ENCODE data around the gene TRAPPC13. TPM values are rescaled to one million over a fixed set of nuclear protein-coding genes. Genes with fewer than 3 reads are reported as not detected.

TRAPPC13 gene
- total and polyA plus RNA-seq, 2 of the 4 experiments (the other 2 are of a cell fraction): 10.1 to 17.2 TPM

DNA sequence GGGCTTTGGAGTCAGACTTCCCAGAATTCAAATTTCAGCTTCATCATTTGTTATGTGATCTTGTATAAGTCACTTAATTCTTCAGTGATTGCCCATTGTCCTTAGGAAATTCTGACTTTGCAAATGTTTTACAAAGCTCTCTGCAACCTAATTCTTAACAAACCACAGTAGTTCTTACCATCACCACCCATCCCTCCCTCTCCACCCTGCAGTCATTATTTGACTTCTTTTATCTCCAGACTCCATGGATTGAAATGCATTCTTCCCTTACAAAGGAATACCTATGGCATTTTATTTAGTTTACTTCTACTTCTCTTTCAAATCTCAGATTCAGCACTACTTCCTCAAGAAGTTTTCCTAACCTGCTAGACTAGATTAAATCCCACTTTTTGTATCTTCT is 23.1 kb downstream of the TRAPPC13 start:
- Histone ChIP-seq H3K36me3 (ENCODE audit: control insufficient read depth, insufficient read depth, low read length) (peaks cover 3% of the 10 kb centered on the region), H4K91ac (ENCODE audit: insufficient read depth, low read depth, low read length) (no peak overlapping the region), H2AK9ac (replicated peaks; ENCODE audit: low read depth, low read length, poor library complexity) (no peak overlapping the region), H2AFZ (replicated peaks; ENCODE audit: low read length, poor library complexity) (no peak overlapping the region), H4K5ac (ENCODE audit: low read depth, low read length) (no peak overlapping the region), H3K27me3 (ENCODE audit: control insufficient read depth, insufficient read depth, low read length) (no peaks in the 10 kb centered on the region), H3K4ac (ENCODE audit: low read depth, low read length) (no peak overlapping the region), H3K9me1 (ENCODE audit: insufficient read depth, low read length) (no peaks in the 10 kb centered on the region), H4K8ac (ENCODE audit: low read depth in 2 of 2, low read length in 2 of 2) (no peak overlapping the region), H3K27ac (ENCODE audit: insufficient read depth, low read length) (no peak overlapping the region), H2AK5ac (ENCODE audit: low read depth, low read length) (no peak overlapping the region), H3K9ac (ENCODE audit: low read depth, low read length) (no peak overlapping the region), H3K18ac (ENCODE audit: low read depth, low read length) (no peak overlapping the region), H2BK5ac (ENCODE audit: low read depth, low read length, poor library complexity, severe bottlenecking) (no peak overlapping the region), H3K4me3 (ENCODE audit: insufficient read depth, low read depth, low read length) (no peak overlapping the region), H3K79me1 (ENCODE audit: low read depth in 1 of 2, low read length in 2 of 2) (no peaks in the 10 kb centered on the region; a peak in 1 of 4 replicates), H3K56ac (ENCODE audit: extremely low read depth, insufficient read depth, low read length) (no peak overlapping the region), H2BK20ac (ENCODE audit: low read depth, low read length) (no peak overlapping the region), H2BK120ac (ENCODE audit: low read depth, low read length) (no peak overlapping the region), H3K4me2 (ENCODE audit: low read depth, low read length) (no peak overlapping the region), H3K9me3 (ENCODE audit: control insufficient read depth, insufficient read depth, low read length) (no peaks in the 10 kb centered on the region), H3K14ac (replicated peaks; ENCODE audit: low read depth, low read length) (no peak overlapping the region), H3K23ac (ENCODE audit: low read depth, low read length) (no peak overlapping the region), H2BK15ac (ENCODE audit: low read depth, low read length) (no peak overlapping the region), H3K4me1 (ENCODE audit: control insufficient read depth, insufficient read depth, low read length) (no peaks in the 10 kb centered on the region; the same call in 1 of the 2 replicates), H4K20me1 (ENCODE audit: insufficient read depth, low read length) (no peaks in the 10 kb centered on the region)
- intact Hi-C loops (cut with micrococcal nuclease): no loop called here
- dilution Hi-C loops (cut with HindIII; ENCODE audit: low sequenced_read_pairs, unreplicated experiment): no loop called here
- ATAC-seq (ENCODE audit: low read depth) (no peak), DNase-seq (no peak)
- no TSS peak for BruUV-seq (replicated peaks)
- in situ Hi-C loops (cut with MboI; ENCODE audit: low sequenced_read_pairs): no loop called here
- ChIA-PET CTCF (no interaction called here), POLR2A (ENCODE audit: unreplicated experiment) (no interaction called here)
- TF ChIP-seq, protein P1, sequence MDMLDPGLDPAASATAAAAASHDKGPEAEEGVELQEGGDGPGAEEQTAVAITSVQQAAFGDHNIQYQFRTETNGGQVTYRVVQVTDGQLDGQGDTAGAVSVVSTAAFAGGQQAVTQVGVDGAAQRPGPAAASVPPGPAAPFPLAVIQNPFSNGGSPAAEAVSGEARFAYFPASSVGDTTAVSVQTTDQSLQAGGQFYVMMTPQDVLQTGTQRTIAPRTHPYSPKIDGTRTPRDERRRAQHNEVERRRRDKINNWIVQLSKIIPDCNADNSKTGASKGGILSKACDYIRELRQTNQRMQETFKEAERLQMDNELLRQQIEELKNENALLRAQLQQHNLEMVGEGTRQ (IDR thresholded peaks at IDR 0.05; ENCODE audit: low read depth, low read length): no peak
- no peak for TF ChIP-seq POLR2A (IDR thresholded peaks at IDR 0.05; ENCODE audit: low read depth, low read length)
- TF ChIP-seq NFE2L2 (IDR thresholded peaks at IDR 0.05; ENCODE audit: low read depth, low read length): no peak
- TF ChIP-seq CHD1 (IDR thresholded peaks at IDR 0.05; ENCODE audit: low read depth, low read length): no peak
- TF ChIP-seq RAD21 (IDR thresholded peaks at IDR 0.05; ENCODE audit: low read length): no peak
- TF ChIP-seq RFX5 (IDR thresholded peaks at IDR 0.05; ENCODE audit: low read depth, low read length): no peak
- TF ChIP-seq BHLHE40 (IDR thresholded peaks at IDR 0.05; ENCODE audit: low read depth, low read length): no peak
- no peak for TF ChIP-seq SMC3 (IDR thresholded peaks at IDR 0.05; ENCODE audit: low read depth, low read length)
- TF ChIP-seq MAZ (IDR thresholded peaks at IDR 0.05; ENCODE audit: borderline replicate concordance, low read depth, low read length): no peak
